GM19351 (cell line): ENCODE measurements around the gene UNC93A.
"Not testable (repeated sequence)": the region's sequence is repeated elsewhere in the genome, so short reads cannot be mapped to it uniquely, and the experiment has no call there.

ENCODE experiments used
- ATAC-seq: cut with Tn5 transposase; IDR thresholded peaks from one replicate; pipeline ENCODE4 v1.9.1; 2021; ENCODE audit warnings: mild to moderate bottlenecking, moderate library complexity; ENCODE audit not compliant: unreplicated experiment

UNC93A gene

GRCh38 chr6:167290786-167291622, at the start of gene UNC93A:
TSS of gene UNC93A (plus strand) at chr6:167291315. CDS start at chr6:167291490, 175 bp downstream.
- no peak for ATAC-seq

- ATAC-seq: not testable (repeated sequence)
These were observed 49.6 kb upstream of the UNC93A start for GRCh38 chr6:167241321-167242134.

GRCh38 chr6:167242135-167242506, 49.0 kb upstream of the UNC93A start:
- ATAC-seq: not testable (repeated sequence)

- not testable (repeated sequence) for ATAC-seq
These were observed 48.5 kb upstream of the UNC93A start for GRCh38 chr6:167242511-167243051.

GRCh38 chr6:167244064-167244960, 46.8 kb upstream of the UNC93A start:
- ATAC-seq: no peak

GRCh38 chr6:167244991-167245390, 46.1 kb upstream of the UNC93A start:
- ATAC-seq: no peak

GRCh38 chr6:167245591-167245990, 45.5 kb upstream of the UNC93A start:
- no peak for ATAC-seq

GRCh38 chr6:167247814-167248595, 43.1 kb upstream of the UNC93A start:
- no peak for ATAC-seq

- ATAC-seq: not testable (repeated sequence)
These were observed 42.1 kb upstream of the UNC93A start for GRCh38 chr6:167248878-167249455.

GRCh38 chr6:167252271-167252670, 38.8 kb upstream of the UNC93A start:
- ATAC-seq: no peak

GRCh38 chr6:167255918-167256553, 35.1 kb upstream of the UNC93A start:
- ATAC-seq: no peak

- no peak for ATAC-seq
These were observed 32.5 kb upstream of the UNC93A start for GRCh38 chr6:167258646-167259045.

- not testable (repeated sequence) for ATAC-seq
These were observed 24.9 kb upstream of the UNC93A start for GRCh38 chr6:167266057-167266829.

- ATAC-seq: no peak
These were observed 24.1 kb upstream of the UNC93A start for GRCh38 chr6:167266830-167267555.

- not testable (repeated sequence) for ATAC-seq
These were observed 23.6 kb upstream of the UNC93A start for GRCh38 chr6:167267556-167267898.

GRCh38 chr6:167267921-167268401, 23.2 kb upstream of the UNC93A start:
- no peak for ATAC-seq

GRCh38 chr6:167268683-167269280, 22.3 kb upstream of the UNC93A start:
- ATAC-seq: peak; percentile 79
